Measurements from ENCODE around the gene EML6.
"Not testable (repeated sequence)": the region's sequence is repeated elsewhere in the genome, so short reads cannot be mapped to it uniquely, and the experiment has no call there.

DNA sequence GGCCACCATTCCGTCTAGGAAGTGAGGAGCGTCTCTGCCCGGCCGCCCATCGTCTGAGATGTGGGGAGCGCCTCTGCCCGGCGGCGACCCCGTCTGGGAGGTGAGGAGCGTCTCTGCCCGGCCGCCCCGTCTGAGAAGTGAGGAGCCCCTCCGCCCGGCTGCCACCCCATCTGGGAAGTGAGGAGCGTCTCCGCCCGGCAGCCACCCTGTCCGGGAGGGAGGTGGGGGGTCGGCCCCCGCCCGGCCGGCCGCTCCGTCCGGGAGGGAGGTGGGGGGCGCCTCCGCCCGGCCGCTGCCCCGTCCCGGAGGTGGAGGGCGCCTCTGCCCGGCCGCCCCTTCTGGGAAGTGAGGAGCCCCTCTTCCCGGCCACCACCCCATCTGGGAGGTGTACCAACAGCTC lies 24.5 kb upstream of the EML6 start:
- TF ChIP-seq POLR2AphosphoS5 (IDR thresholded peaks at IDR 0.05; ENCODE audit: borderline replicate concordance, low read depth, low read length); EZH2 (IDR thresholded peaks at IDR 0.05); FOXP2 (optimal IDR thresholded peaks at IDR 0.05; ENCODE audit: control extremely low read depth, extremely low read length, insufficient read depth): not testable (repeated sequence)

Data from SK-N-MC (cell line).